Body of pancreas (tissue), 4 donors: ENCODE results near the gene MED16. TPM values are rescaled to one million over a fixed set of nuclear protein-coding genes. Genes with fewer than 3 reads are reported as not detected.

Experiments used
- ATAC-seq: fragments of 150-250 bp; one replicate; pipeline ENCODE4 v1.9.1; 2016
- DNase-seq, 4 donors: peaks; one replicate each; pipeline ENCODE4 v3.0.0-alpha.2; 2019
- H3K27ac ChIP-seq, 4 donors: fragments of 200-600 bp; sonication (generic); 1 replicate in 3 of 4; 2 replicates in 1 of 4; pipeline versions ENCODE4 v1.5.1 to v1.6.1; 2016 to 2019; ENCODE audit warnings: mild to moderate bottlenecking in 1 of 4, mixed read lengths in 1 of 4, moderate library complexity in 1 of 4
- H3K27me3 ChIP-seq, 2 donors: fragments of 200-600 bp; sonication (generic); one replicate each; pipeline ENCODE4 v1.6.0; 2016; ENCODE audit warnings: mild to moderate bottlenecking in 1 of 2
- H3K36me3 ChIP-seq, 2 donors: fragments of 200-600 bp; sonication (generic); replicated peaks in 1 of 2; 2 replicates each; pipeline ENCODE4 v1.5.1; 2016; ENCODE audit warnings: low read depth in 2 of 2; ENCODE audit not compliant: insufficient read depth in 1 of 2
- H3K4me1 ChIP-seq: fragments of 200-600 bp; sonication (generic); one replicate; pipeline ENCODE4 v1.6.0; 2016
- H3K4me3 ChIP-seq, 2 donors: fragments of 200-600 bp; sonication (generic); 1 replicate in 1 of 2; 2 replicates in 1 of 2; pipeline ENCODE4 v1.5.1; 2016 to 2019
- H3K9me3 ChIP-seq, 3 donors: fragments of 200-600 bp; sonication (generic); 1 replicate in 2 of 3; 2 replicates in 1 of 3; pipeline ENCODE4 v1.5.1; 2016
- CTCF ChIP-seq, 7 experiments: fragments of 450-650 bp in 4 of 7; fragments of 200-600 bp in 3 of 7; sonication (generic) in 3 of 7; IDR thresholded peaks; one replicate each; pipeline ENCODE4 v1.5.1; 2016 to 2019; ENCODE audit warnings: antibody characterized with exemption in 7 of 7
- POLR2A ChIP-seq, 3 donors: fragments of 450-650 bp; IDR thresholded peaks; one replicate each; pipeline ENCODE4 v1.6.1; 2016; ENCODE audit warnings: antibody characterized with exemption in 3 of 3, mild to moderate bottlenecking in 2 of 3
- WGBS, 2 donors: methylation state at CpG; one replicate each; pipeline ENCODE4 v1.1.5; 2017; 5-methylcytosine and 5-hydroxymethylcytosine counted together
- intact Hi-C: fragments of 100-400 bp; cut with DNase I; formaldehyde crosslinking; loops from one replicate; pipeline ENCODE4 v1.15.1; 2023
- total RNA-seq, 2 donors: library from RNA; depleted of rRNA; stranded (reverse); fragments of >200 nt; gene quantifications; one replicate each; pipeline ENCODE4 v1.1.0, GENCODE V29; 2016

Gene MED16
- total RNA-seq, 2 donors from 2014 or later = 35.0 to 49.8 TPM

GRCh38 chr19:835210-835810 lies 57.7 kb downstream of the MED16 start:
- ATAC-seq = no peak

DNA sequence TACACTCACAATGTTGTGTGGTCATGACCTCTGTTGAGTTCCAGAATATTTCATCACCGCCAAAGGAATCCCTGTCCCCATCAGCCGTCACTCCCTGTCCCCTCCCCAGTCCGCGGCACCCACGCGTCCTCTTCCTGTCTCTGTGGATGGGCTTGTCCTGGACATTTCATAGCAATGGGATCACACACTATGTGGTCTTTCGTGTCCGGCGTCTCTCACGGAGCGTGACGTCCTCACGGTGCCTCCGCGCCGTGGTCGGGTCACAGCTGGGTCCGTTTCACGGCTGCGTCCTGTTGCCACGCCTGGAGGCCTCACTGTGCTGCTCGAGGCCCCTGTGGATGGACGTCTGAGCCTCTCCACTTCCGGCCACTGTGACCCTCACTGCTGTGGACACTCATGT lies 58.8 kb downstream of the MED16 start:
- TF ChIP-seq CTCF (IDR thresholded peaks at IDR 0.05) (no peak), POLR2A (IDR thresholded peaks at IDR 0.05) (no peak)
- Histone ChIP-seq H3K27me3 (no peaks in the 10 kb centered on the region), H3K36me3 (no peaks in the 10 kb centered on the region), H3K4me3 (no peak overlapping the region), H3K9me3 (no peaks in the 10 kb centered on the region), H3K4me1 (peaks cover 15% of the 10 kb centered on the region), H3K27ac (no peak overlapping the region)
- 70 to 79% methylated on average over 24 of the region's 24 CpGs for WGBS, 2 donors
- no peak for DNase-seq
- ATAC-seq = no peak
- intact Hi-C loops = no loop called here

More at GRCh38 chr19:835210-835810, 57.7 kb downstream of the MED16 start:
- Histone ChIP-seq H3K4me3 (no peak overlapping the region), H3K27me3 (no peaks in the 10 kb centered on the region), H3K4me1 (peaks cover 15% of the 10 kb centered on the region), H3K27ac (no peak overlapping the region), H3K9me3 (no peaks in the 10 kb centered on the region), H3K36me3 (no peaks in the 10 kb centered on the region)
- intact Hi-C loops = no loop called here
- 37 to 64% methylated on average over 7 to 33 of the region's 36 CpGs for WGBS, 2 donors
- no peak for TF ChIP-seq POLR2A (IDR thresholded peaks at IDR 0.05)
- no peak for TF ChIP-seq CTCF (IDR thresholded peaks at IDR 0.05)
- DNase-seq = no peak

- ATAC-seq (peak; percentile 77), DNase-seq (peak; percentile 56 to 73 (median 70))
- 36 to 40% methylated on average over 4 to 35 of the region's 38 CpGs for WGBS, 2 donors
- Histone ChIP-seq H3K4me1 (peaks cover 15% of the 10 kb centered on the region), H3K4me3 (no peak overlapping the region), H3K9me3 (no peaks in the 10 kb centered on the region), H3K36me3 (no peaks in the 10 kb centered on the region), H3K27me3 (no peaks in the 10 kb centered on the region), H3K27ac (peak overlapping the region in 3 of 4 donors; percentile 17 to 67 (median 66))
- intact Hi-C loops = no loop called here
- TF ChIP-seq POLR2A (IDR thresholded peaks at IDR 0.05) (no peak), CTCF (IDR thresholded peaks at IDR 0.05) (no peak)
These were observed 61.3 kb downstream of the MED16 start for GRCh38 chr19:831407-832369.

GRCh38 chr19:829129-829758 lies 63.7 kb downstream of the MED16 start:
- no peak for DNase-seq
- intact Hi-C loops = no loop called here
- 60 to 72% methylated on average over 12 to 15 of the region's 18 CpGs for WGBS, 2 donors
- no peak for ATAC-seq
- Histone ChIP-seq H3K27me3 (no peaks in the 10 kb centered on the region), H3K4me3 (no peak overlapping the region), H3K4me1 (peaks cover 15% of the 10 kb centered on the region), H3K27ac (no peak overlapping the region), H3K9me3 (no peaks in the 10 kb centered on the region), H3K36me3 (no peaks in the 10 kb centered on the region)
- TF ChIP-seq CTCF (IDR thresholded peaks at IDR 0.05) (no peak), POLR2A (IDR thresholded peaks at IDR 0.05) (no peak)
